K562 (cell line): Measurements from ENCODE around the gene ZNF506. TPM values are rescaled to one million over a fixed set of nuclear protein-coding genes. Genes with fewer than 3 reads are reported as not detected.

Experiments
- MECOM ChIP-seq: fragments of 250-450 bp; sonication (Bioruptor Pico); IDR thresholded peaks from 2 replicates; pipeline ENCODE4 v1.8.0; 2022; ENCODE audit warnings: inconsistent platforms
- RBM34 ChIP-seq: fragments of 200-400 bp; formaldehyde crosslinking; IDR thresholded peaks from 2 replicates; pipeline ENCODE4 v1.6.1; 2018; ENCODE audit warnings: low read length, borderline replicate concordance; ENCODE audit not compliant: insufficient read depth
- SNRNP70 ChIP-seq: fragments of 200-400 bp; formaldehyde crosslinking; optimal IDR thresholded peaks from 2 replicates; pipeline ENCODE3; 2017; ENCODE audit warnings: low read depth, low read length
- polyA plus RNA-seq, 8 experiments: library from polyadenylated mRNA; depleted of rRNA in 4 of 8; stranded (reverse) in 5 of 8; unstranded in 3 of 8; fragments of >200 nt; fragmentation: Nextera tagmentation in 2 of 8; fragmentation: Illumina TruSeq in 1 of 8; extraction: Ambion mirVana in 2 of 8; extraction: Trizol in 1 of 8; gene quantifications; 2 replicates each; pipeline versions ENCODE4 v1.2.1 to v1.2.3, GENCODE V29; 2011 to 2014; ENCODE audit warnings: inconsistent platforms in 1 of 8, missing spikeins in 1 of 8
- total RNA-seq, 7 experiments: library from RNA; depleted of rRNA in 6 of 7; stranded (reverse); fragments of >200 nt in 6 of 7; fragmentation: Illumina TruSeq in 2 of 7; extraction: Trizol in 2 of 7; gene quantifications; 2 replicates each; pipeline versions ENCODE4 v1.2.1 to v1.2.3, GENCODE V29; 2011 to 2021; ENCODE audit warnings: low replicate concordance in 1 of 7
- TF ChIP-seq, protein P1 (sequence below): fragments of 450-650 bp; IDR thresholded peaks from 2 replicates; pipeline ENCODE4 v1.6.1; 2016; ENCODE audit warnings: mild to moderate bottlenecking, moderate library complexity
- TF ChIP-seq, protein P2 (sequence below): fragments of 450-650 bp; IDR thresholded peaks from 2 replicates; pipeline ENCODE4 v1.6.1; 2016; ENCODE audit warnings: low read depth
- TF ChIP-seq, protein P3 (sequence below): sonication (generic); formaldehyde crosslinking; IDR thresholded peaks from 2 replicates; pipeline ENCODE4 v1.8.0; 2023; ENCODE audit warnings: mild to moderate bottlenecking, missing genetic modification reagents

ZNF506 gene
- total and polyA plus RNA-seq, 9 of the 15 experiments (the other 6 are each of a cell fraction or from before 2014, with no cell fraction given) = 0.03 to 0.44 (median 0.14) TPM; not detected in 2

DNA sequence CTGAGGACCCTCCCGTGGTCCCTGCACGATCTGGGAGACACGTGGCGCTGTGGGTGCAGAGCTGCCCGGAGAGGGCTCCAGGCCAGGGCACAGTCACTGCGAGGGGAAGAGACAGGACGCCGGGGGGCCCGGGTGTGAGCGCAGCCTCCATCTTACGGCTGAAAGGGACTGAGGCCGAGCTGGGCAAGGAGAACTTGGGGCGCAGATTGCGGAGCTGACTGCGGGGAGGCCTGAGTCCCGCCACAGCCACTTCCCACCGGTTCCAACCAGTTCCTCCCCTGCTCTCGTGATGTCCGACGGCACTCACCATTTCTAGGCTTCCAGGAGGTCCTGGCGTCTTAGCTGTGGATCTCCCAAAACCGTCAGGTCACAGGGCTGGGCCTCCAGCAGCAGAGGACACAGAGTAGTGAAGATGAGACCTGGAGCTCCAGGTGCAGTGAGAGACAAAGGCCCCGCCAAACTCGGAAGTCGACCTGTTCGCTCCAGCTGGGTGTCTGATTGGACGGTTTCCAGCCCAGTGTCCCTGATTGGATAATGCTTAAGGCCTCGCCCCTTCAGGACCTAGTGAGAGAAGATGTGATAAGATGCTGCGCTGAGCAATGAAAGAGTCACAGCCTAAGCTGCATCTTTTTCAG lies 39.3 kb upstream of the ZNF506 start (continued):
- TF ChIP-seq, protein P1, sequence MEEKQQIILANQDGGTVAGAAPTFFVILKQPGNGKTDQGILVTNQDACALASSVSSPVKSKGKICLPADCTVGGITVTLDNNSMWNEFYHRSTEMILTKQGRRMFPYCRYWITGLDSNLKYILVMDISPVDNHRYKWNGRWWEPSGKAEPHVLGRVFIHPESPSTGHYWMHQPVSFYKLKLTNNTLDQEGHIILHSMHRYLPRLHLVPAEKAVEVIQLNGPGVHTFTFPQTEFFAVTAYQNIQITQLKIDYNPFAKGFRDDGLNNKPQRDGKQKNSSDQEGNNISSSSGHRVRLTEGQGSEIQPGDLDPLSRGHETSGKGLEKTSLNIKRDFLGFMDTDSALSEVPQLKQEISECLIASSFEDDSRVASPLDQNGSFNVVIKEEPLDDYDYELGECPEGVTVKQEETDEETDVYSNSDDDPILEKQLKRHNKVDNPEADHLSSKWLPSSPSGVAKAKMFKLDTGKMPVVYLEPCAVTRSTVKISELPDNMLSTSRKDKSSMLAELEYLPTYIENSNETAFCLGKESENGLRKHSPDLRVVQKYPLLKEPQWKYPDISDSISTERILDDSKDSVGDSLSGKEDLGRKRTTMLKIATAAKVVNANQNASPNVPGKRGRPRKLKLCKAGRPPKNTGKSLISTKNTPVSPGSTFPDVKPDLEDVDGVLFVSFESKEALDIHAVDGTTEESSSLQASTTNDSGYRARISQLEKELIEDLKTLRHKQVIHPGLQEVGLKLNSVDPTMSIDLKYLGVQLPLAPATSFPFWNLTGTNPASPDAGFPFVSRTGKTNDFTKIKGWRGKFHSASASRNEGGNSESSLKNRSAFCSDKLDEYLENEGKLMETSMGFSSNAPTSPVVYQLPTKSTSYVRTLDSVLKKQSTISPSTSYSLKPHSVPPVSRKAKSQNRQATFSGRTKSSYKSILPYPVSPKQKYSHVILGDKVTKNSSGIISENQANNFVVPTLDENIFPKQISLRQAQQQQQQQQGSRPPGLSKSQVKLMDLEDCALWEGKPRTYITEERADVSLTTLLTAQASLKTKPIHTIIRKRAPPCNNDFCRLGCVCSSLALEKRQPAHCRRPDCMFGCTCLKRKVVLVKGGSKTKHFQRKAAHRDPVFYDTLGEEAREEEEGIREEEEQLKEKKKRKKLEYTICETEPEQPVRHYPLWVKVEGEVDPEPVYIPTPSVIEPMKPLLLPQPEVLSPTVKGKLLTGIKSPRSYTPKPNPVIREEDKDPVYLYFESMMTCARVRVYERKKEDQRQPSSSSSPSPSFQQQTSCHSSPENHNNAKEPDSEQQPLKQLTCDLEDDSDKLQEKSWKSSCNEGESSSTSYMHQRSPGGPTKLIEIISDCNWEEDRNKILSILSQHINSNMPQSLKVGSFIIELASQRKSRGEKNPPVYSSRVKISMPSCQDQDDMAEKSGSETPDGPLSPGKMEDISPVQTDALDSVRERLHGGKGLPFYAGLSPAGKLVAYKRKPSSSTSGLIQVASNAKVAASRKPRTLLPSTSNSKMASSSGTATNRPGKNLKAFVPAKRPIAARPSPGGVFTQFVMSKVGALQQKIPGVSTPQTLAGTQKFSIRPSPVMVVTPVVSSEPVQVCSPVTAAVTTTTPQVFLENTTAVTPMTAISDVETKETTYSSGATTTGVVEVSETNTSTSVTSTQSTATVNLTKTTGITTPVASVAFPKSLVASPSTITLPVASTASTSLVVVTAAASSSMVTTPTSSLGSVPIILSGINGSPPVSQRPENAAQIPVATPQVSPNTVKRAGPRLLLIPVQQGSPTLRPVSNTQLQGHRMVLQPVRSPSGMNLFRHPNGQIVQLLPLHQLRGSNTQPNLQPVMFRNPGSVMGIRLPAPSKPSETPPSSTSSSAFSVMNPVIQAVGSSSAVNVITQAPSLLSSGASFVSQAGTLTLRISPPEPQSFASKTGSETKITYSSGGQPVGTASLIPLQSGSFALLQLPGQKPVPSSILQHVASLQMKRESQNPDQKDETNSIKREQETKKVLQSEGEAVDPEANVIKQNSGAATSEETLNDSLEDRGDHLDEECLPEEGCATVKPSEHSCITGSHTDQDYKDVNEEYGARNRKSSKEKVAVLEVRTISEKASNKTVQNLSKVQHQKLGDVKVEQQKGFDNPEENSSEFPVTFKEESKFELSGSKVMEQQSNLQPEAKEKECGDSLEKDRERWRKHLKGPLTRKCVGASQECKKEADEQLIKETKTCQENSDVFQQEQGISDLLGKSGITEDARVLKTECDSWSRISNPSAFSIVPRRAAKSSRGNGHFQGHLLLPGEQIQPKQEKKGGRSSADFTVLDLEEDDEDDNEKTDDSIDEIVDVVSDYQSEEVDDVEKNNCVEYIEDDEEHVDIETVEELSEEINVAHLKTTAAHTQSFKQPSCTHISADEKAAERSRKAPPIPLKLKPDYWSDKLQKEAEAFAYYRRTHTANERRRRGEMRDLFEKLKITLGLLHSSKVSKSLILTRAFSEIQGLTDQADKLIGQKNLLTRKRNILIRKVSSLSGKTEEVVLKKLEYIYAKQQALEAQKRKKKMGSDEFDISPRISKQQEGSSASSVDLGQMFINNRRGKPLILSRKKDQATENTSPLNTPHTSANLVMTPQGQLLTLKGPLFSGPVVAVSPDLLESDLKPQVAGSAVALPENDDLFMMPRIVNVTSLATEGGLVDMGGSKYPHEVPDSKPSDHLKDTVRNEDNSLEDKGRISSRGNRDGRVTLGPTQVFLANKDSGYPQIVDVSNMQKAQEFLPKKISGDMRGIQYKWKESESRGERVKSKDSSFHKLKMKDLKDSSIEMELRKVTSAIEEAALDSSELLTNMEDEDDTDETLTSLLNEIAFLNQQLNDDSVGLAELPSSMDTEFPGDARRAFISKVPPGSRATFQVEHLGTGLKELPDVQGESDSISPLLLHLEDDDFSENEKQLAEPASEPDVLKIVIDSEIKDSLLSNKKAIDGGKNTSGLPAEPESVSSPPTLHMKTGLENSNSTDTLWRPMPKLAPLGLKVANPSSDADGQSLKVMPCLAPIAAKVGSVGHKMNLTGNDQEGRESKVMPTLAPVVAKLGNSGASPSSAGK = peak; percentile 40; the same call in 1 of the 2 replicates
- TF ChIP-seq, protein P2, sequence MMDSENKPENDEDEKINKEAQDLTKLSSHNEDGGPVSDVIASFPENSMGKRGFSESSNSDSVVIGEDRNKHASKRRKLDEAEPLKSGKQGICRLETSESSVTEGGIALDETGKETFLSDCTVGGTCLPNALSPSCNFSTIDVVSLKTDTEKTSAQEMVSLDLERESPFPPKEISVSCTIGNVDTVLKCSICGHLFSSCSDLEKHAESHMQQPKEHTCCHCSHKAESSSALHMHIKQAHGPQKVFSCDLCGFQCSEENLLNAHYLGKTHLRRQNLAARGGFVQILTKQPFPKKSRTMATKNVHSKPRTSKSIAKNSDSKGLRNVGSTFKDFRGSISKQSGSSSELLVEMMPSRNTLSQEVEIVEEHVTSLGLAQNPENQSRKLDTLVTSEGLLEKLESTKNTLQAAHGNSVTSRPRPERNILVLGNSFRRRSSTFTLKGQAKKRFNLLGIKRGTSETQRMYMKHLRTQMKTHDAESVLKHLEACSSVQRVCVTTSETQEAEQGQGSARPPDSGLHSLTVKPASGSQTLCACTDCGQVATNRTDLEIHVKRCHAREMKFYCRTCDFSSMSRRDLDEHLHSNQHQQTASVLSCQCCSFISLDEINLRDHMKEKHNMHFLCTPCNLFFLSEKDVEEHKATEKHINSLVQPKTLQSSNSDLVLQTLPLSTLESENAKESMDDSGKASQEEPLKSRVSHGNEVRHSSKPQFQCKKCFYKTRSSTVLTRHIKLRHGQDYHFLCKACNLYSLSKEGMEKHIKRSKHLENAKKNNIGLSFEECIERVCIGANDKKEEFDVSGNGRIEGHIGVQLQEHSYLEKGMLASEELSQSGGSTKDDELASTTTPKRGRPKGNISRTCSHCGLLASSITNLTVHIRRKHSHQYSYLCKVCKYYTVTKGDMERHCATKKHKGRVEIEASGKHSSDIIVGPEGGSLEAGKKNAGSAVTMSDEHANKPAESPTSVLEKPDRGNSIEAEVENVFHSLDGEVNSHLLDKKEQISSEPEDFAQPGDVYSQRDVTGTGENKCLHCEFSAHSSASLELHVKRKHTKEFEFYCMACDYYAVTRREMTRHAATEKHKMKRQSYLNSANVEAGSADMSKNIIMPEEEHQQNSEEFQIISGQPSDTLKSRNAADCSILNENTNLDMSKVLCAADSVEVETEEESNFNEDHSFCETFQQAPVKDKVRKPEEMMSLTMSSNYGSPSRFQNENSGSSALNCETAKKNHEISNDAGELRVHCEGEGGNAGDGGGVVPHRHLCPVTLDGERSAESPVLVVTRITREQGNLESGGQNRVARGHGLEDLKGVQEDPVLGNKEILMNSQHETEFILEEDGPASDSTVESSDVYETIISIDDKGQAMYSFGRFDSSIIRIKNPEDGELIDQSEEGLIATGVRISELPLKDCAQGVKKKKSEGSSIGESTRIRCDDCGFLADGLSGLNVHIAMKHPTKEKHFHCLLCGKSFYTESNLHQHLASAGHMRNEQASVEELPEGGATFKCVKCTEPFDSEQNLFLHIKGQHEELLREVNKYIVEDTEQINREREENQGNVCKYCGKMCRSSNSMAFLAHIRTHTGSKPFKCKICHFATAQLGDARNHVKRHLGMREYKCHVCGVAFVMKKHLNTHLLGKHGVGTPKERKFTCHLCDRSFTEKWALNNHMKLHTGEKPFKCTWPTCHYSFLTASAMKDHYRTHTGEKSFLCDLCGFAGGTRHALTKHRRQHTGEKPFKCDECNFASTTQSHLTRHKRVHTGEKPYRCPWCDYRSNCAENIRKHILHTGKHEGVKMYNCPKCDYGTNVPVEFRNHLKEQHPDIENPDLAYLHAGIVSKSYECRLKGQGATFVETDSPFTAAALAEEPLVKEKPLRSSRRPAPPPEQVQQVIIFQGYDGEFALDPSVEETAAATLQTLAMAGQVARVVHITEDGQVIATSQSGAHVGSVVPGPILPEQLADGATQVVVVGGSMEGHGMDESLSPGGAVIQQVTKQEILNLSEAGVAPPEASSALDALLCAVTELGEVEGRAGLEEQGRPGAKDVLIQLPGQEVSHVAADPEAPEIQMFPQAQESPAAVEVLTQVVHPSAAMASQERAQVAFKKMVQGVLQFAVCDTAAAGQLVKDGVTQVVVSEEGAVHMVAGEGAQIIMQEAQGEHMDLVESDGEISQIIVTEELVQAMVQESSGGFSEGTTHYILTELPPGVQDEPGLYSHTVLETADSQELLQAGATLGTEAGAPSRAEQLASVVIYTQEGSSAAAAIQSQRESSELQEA = no peak
- TF ChIP-seq MECOM (CRISPR knock-in tag) (no peak), SNRNP70 (no peak), RBM34 (no peak)
- TF ChIP-seq, protein P3, sequence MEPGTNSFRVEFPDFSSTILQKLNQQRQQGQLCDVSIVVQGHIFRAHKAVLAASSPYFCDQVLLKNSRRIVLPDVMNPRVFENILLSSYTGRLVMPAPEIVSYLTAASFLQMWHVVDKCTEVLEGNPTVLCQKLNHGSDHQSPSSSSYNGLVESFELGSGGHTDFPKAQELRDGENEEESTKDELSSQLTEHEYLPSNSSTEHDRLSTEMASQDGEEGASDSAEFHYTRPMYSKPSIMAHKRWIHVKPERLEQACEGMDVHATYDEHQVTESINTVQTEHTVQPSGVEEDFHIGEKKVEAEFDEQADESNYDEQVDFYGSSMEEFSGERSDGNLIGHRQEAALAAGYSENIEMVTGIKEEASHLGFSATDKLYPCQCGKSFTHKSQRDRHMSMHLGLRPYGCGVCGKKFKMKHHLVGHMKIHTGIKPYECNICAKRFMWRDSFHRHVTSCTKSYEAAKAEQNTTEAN = no peak
